Fibroblast of the conjunctiva (primary cell): ENCODE measurements around the gene ZSWIM5.
"Not testable (repeated sequence)": the region's sequence is repeated elsewhere in the genome, so short reads cannot be mapped to it uniquely, and the experiment has no call there.

Experiments used
- DNase-seq: peaks from one replicate; pipeline ENCODE4 v3.0.0-alpha.2; 2010; ENCODE audit warnings: low read depth

Gene ZSWIM5

GRCh38 chr1:45141247-45142003 lies 65.0 kb downstream of the ZSWIM5 start:
- DNase-seq, result no peak

- no peak for DNase-seq
Observed at GRCh38 chr1:45136984-45137383, 69.4 kb downstream of the ZSWIM5 start.

GRCh38 chr1:45135316-45135715 lies 71.1 kb downstream of the ZSWIM5 start:
- no peak for DNase-seq

GRCh38 chr1:45134461-45134873 lies 71.9 kb downstream of the ZSWIM5 start:
- DNase-seq, result no peak

- not testable (repeated sequence) for DNase-seq
Observed at GRCh38 chr1:45132719-45133118, 73.7 kb downstream of the ZSWIM5 start.

- DNase-seq, result no peak
Observed at GRCh38 chr1:45123358-45123757, 83.0 kb downstream of the ZSWIM5 start.

- DNase-seq, result no peak
Observed at GRCh38 chr1:45122724-45123123, 83.7 kb downstream of the ZSWIM5 start.

GRCh38 chr1:45117766-45118165 lies 88.6 kb downstream of the ZSWIM5 start:
- DNase-seq, result no peak

GRCh38 chr1:45116820-45117219 lies 89.6 kb downstream of the ZSWIM5 start:
- DNase-seq, result no peak

GRCh38 chr1:45116340-45116739 lies 90.1 kb downstream of the ZSWIM5 start:
- no peak for DNase-seq

- DNase-seq, result not testable (repeated sequence)
Observed at GRCh38 chr1:45115198-45115597, 91.2 kb downstream of the ZSWIM5 start.

GRCh38 chr1:45112661-45113060 lies 93.7 kb downstream of the ZSWIM5 start:
- DNase-seq, result no peak

- DNase-seq, result no peak
Observed at GRCh38 chr1:45111239-45111638, 95.2 kb downstream of the ZSWIM5 start.

GRCh38 chr1:45107782-45108181 lies 98.6 kb downstream of the ZSWIM5 start:
- no peak for DNase-seq

GRCh38 chr1:45106864-45107263 lies 99.5 kb downstream of the ZSWIM5 start:
- not testable (repeated sequence) for DNase-seq

- not testable (repeated sequence) for DNase-seq
Observed at GRCh38 chr1:45106156-45106545, 100.3 kb downstream of the ZSWIM5 start.

GRCh38 chr1:45105486-45106155 lies 100.8 kb downstream of the ZSWIM5 start:
- DNase-seq, result not testable (repeated sequence)

- DNase-seq, result no peak
Observed at GRCh38 chr1:45103534-45103933, 102.9 kb downstream of the ZSWIM5 start.

- DNase-seq, result no peak
Observed at GRCh38 chr1:45101947-45102346, 104.5 kb downstream of the ZSWIM5 start.

GRCh38 chr1:45101528-45101927 lies 104.9 kb downstream of the ZSWIM5 start:
- not testable (repeated sequence) for DNase-seq

GRCh38 chr1:45097944-45098343 lies 108.5 kb downstream of the ZSWIM5 start:
- DNase-seq, result no peak

GRCh38 chr1:45097079-45097478 lies 109.3 kb downstream of the ZSWIM5 start:
- DNase-seq, result no peak

GRCh38 chr1:45095450-45095849 lies 111.0 kb downstream of the ZSWIM5 start:
- no peak for DNase-seq

- DNase-seq, result not testable (repeated sequence)
Observed at GRCh38 chr1:45094371-45094770, 112.0 kb downstream of the ZSWIM5 start.
